ENCODE measurements around the gene NAV2. TPM values are rescaled to one million over a fixed set of nuclear protein-coding genes. Genes with fewer than 3 reads are reported as not detected.

The NAV2 gene
- total and polyA plus RNA-seq, 12 donors = 6.9 to 34.7 (median 20.2) TPM

GRCh38 chr11:19889531-19889930 is 176.9 kb downstream of the NAV2 start:
- intact Hi-C loops (cut with DNase I) = no loop called here
- peaks cover 0 to 54% (median 8%) of the 10 kb centered on the region in 9 donors for H3K36me3 ChIP-seq
- no peak for ATAC-seq
- no peak for TF ChIP-seq CTCF (IDR thresholded peaks at IDR 0.05)
- no peaks in the 10 kb centered on the region for H3K9me3 ChIP-seq
- no peak overlapping the region for H3K27ac ChIP-seq
- no peaks in the 10 kb centered on the region for H3K27me3 ChIP-seq
- H3K4me3 ChIP-seq = no peak overlapping the region
- no peak for DNase-seq
- H3K4me1 ChIP-seq = peaks cover 0 to 23% (median 8%) of the 10 kb centered on the region in 9 donors
- WGBS, 2 donors = 93 to 95% methylated on average over 5 of the region's 5 CpGs

- Histone ChIP-seq H3K36me3 (peaks cover 0 to 47% (median under 1%) of the 10 kb centered on the region in 9 donors), H3K27me3 (no peaks in the 10 kb centered on the region), H3K4me3 (no peak overlapping the region), H3K4me1 (peaks cover 0 to 24% (median 9%) of the 10 kb centered on the region in 9 donors), H3K27ac (peak overlapping the region in 2 of 10 donors; percentile 8 to 48), H3K9me3 (no peaks in the 10 kb centered on the region)
- DNase-seq (no peak), ATAC-seq (peak in 5 of 8 donors; percentile 25 to 72 (median 32))
- intact Hi-C loops (cut with DNase I) = no loop called here
- WGBS, 2 donors = 30 to 60% methylated on average over 1 of the region's 1 CpG
- TF ChIP-seq CTCF (IDR thresholded peaks at IDR 0.05) = no peak
Measured at GRCh38 chr11:19890308-19890707, 177.7 kb downstream of the NAV2 start.

- ATAC-seq (no peak), DNase-seq (no peak)
- intact Hi-C loops (cut with DNase I) = no loop called here
- Histone ChIP-seq H3K27ac (peak overlapping the region in 3 of 10 donors; percentile 8 to 48 (median 19)), H3K4me1 (peaks cover 0 to 24% (median 10%) of the 10 kb centered on the region in 9 donors), H3K9me3 (no peaks in the 10 kb centered on the region), H3K4me3 (no peak overlapping the region), H3K36me3 (peaks cover 0 to 44% (median 0%) of the 10 kb centered on the region in 9 donors), H3K27me3 (no peaks in the 10 kb centered on the region)
- no peak for TF ChIP-seq CTCF (IDR thresholded peaks at IDR 0.05)
Measured at GRCh38 chr11:19891022-19891421, 178.4 kb downstream of the NAV2 start.

GRCh38 chr11:19892387-19892786 is 179.8 kb downstream of the NAV2 start:
- no peak for TF ChIP-seq CTCF (IDR thresholded peaks at IDR 0.05)
- intact Hi-C loops (cut with DNase I) = no loop called here

More at GRCh38 chr11:19892387-19892786, 179.8 kb downstream of the NAV2 start:
- 94 to 95% methylated on average over 11 of the region's 11 CpGs for WGBS, 2 donors
- peaks cover 0 to 24% (median 10%) of the 10 kb centered on the region in 9 donors for H3K4me1 ChIP-seq
- H3K27ac ChIP-seq = no peak overlapping the region
- no peak for ATAC-seq
- H3K36me3 ChIP-seq = peaks cover 0 to 45% (median 0%) of the 10 kb centered on the region in 9 donors
- no peaks in the 10 kb centered on the region for H3K27me3 ChIP-seq
- H3K9me3 ChIP-seq = no peaks in the 10 kb centered on the region
- DNase-seq = no peak
- no peak overlapping the region for H3K4me3 ChIP-seq

Data from heart right ventricle (tissue), 16 donors.